GM18505 (cell line): ENCODE data around the gene ALS2CL.
"Not testable (repeated sequence)": the region's sequence is repeated elsewhere in the genome, so short reads cannot be mapped to it uniquely, and the experiment has no call there.

ENCODE experiments used
- ATAC-seq: cut with Tn5 transposase; IDR thresholded peaks from one replicate; pipeline ENCODE4 v1.9.1; 2021; ENCODE audit not compliant: unreplicated experiment
- POLR2A ChIP-seq: IDR thresholded peaks from 4 replicates; pipeline ENCODE4 v1.6.1; 2011; ENCODE audit warnings: borderline replicate concordance; ENCODE audit not compliant: insufficient read depth, insufficient read length; ENCODE audit errors: extremely low read depth

The ALS2CL gene

GRCh38 chr3:46693038-46693891 is at the start of gene ALS2CL:
ALS2CL (minus strand) TSS chr3:46693679; CDS start chr3:46689440, 4,239 bp downstream.
- TF ChIP-seq POLR2A, result no peak
- ATAC-seq, result no peak

GRCh38 chr3:46742992-46743585 is 49.6 kb upstream of the ALS2CL start:
- TF ChIP-seq POLR2A, result no peak

GRCh38 chr3:46739565-46739964 is 46.1 kb upstream of the ALS2CL start:
- not testable (repeated sequence) for ATAC-seq

More at GRCh38 chr3:46742992-46743585, 49.6 kb upstream of the ALS2CL start:
- ATAC-seq, result no peak

GRCh38 chr3:46737329-46737731 is 43.9 kb upstream of the ALS2CL start:
- TF ChIP-seq POLR2A, result no peak
- no peak for ATAC-seq

GRCh38 chr3:46736006-46736872 is 42.8 kb upstream of the ALS2CL start:
- no peak for ATAC-seq
- no peak for TF ChIP-seq POLR2A

GRCh38 chr3:46734773-46735172 is 41.3 kb upstream of the ALS2CL start:
- no peak for TF ChIP-seq POLR2A
- ATAC-seq, result no peak

GRCh38 chr3:46733026-46733800 is 39.7 kb upstream of the ALS2CL start:
- no peak for ATAC-seq
- no peak for TF ChIP-seq POLR2A

GRCh38 chr3:46731795-46732194 is 38.3 kb upstream of the ALS2CL start:
- no peak for ATAC-seq

GRCh38 chr3:46730819-46731218 is 37.3 kb upstream of the ALS2CL start:
- ATAC-seq, result no peak
- no peak for TF ChIP-seq POLR2A

More at GRCh38 chr3:46731795-46732194, 38.3 kb upstream of the ALS2CL start:
- no peak for TF ChIP-seq POLR2A

- no peak for TF ChIP-seq POLR2A
- ATAC-seq, result no peak
These were observed 35.6 kb upstream of the ALS2CL start for GRCh38 chr3:46729038-46729437.

GRCh38 chr3:46725621-46726314 is 32.3 kb upstream of the ALS2CL start:
- ATAC-seq, result no peak
- no peak for TF ChIP-seq POLR2A

GRCh38 chr3:46724424-46724823 is 30.9 kb upstream of the ALS2CL start:
- ATAC-seq, result no peak
- TF ChIP-seq POLR2A, result no peak
